ENCODE data around the gene OLAH.

DNA sequence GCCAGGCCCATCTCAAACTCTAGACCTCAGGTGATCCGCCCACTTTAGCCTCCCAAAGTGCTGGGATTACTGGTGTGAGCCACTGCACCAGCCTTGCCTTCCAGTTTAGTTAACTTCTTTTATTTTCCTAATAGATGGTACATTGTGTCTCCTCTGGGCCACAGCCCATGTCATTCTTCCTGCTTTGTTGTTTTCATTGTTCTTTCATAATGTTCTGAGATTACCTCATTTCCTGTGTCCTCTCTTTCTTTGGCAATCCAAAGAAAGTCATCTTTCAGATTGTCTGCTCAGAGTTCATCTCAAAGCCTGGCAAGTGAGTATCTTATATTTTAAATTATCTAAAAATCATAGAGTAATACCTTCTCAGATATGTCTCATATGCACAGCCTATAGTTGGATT, at the start of gene OLAH:
- TF ChIP-seq CTCF (IDR thresholded peaks at IDR 0.05) (no peak), POLR2AphosphoS5 (IDR thresholded peaks at IDR 0.05; ENCODE audit: insufficient read depth in 1 of 2, low read depth in 1 of 2) (no peak), POLR2A (IDR thresholded peaks at IDR 0.05) (no peak)
